ENCODE measurements around the gene LETMD1. TPM values are rescaled to one million over a fixed set of nuclear protein-coding genes. Genes with fewer than 3 reads are reported as not detected.

Gene LETMD1
- total RNA-seq, 1 donor from 2014 or later = 37.1 TPM

GRCh38 chr12:51018956-51019355 lies 29.2 kb upstream of the LETMD1 start:
- H3K4me3 Mint-ChIP-seq (ENCODE audit: unreplicated experiment) = no peak overlapping the region
- no peak overlapping the region for H3K27ac Mint-ChIP-seq (ENCODE audit: unreplicated experiment)
- H3K27me3 Mint-ChIP-seq (ENCODE audit: unreplicated experiment) = no peaks in the 10 kb centered on the region
- H3K4me1 Mint-ChIP-seq (ENCODE audit: low read depth, unreplicated experiment) = peaks cover 4% of the 10 kb centered on the region
- no peak for DNase-seq
- no peak for TF ChIP-seq CTCF (IDR thresholded peaks at IDR 0.05; ENCODE audit: partially characterized antibody, unreplicated experiment)
- H3K9me3 Mint-ChIP-seq (ENCODE audit: unreplicated experiment) = no peaks in the 10 kb centered on the region
- H3K36me3 Mint-ChIP-seq (ENCODE audit: unreplicated experiment) = no peaks in the 10 kb centered on the region

- Mint-ChIP-seq H3K27ac (ENCODE audit: unreplicated experiment) (no peak overlapping the region), H3K27me3 (ENCODE audit: unreplicated experiment) (no peaks in the 10 kb centered on the region), H3K4me1 (ENCODE audit: low read depth, unreplicated experiment) (peaks cover 11% of the 10 kb centered on the region), H3K36me3 (ENCODE audit: unreplicated experiment) (no peaks in the 10 kb centered on the region), H3K4me3 (ENCODE audit: unreplicated experiment) (no peak overlapping the region), H3K9me3 (ENCODE audit: unreplicated experiment) (no peaks in the 10 kb centered on the region)
- no peak for DNase-seq
- no peak for TF ChIP-seq CTCF (IDR thresholded peaks at IDR 0.05; ENCODE audit: partially characterized antibody, unreplicated experiment)
Measured at GRCh38 chr12:51019927-51020326, 28.2 kb upstream of the LETMD1 start.

GRCh38 chr12:51020448-51021182 lies 27.5 kb upstream of the LETMD1 start:
- no peaks in the 10 kb centered on the region for H3K36me3 Mint-ChIP-seq (ENCODE audit: unreplicated experiment)
- no peak for DNase-seq
- H3K4me1 Mint-ChIP-seq (ENCODE audit: low read depth, unreplicated experiment) = peaks cover 15% of the 10 kb centered on the region
- TF ChIP-seq CTCF (IDR thresholded peaks at IDR 0.05; ENCODE audit: partially characterized antibody, unreplicated experiment) = no peak
- no peak overlapping the region for H3K4me3 Mint-ChIP-seq (ENCODE audit: unreplicated experiment)
- H3K9me3 Mint-ChIP-seq (ENCODE audit: unreplicated experiment) = no peaks in the 10 kb centered on the region
- H3K27me3 Mint-ChIP-seq (ENCODE audit: unreplicated experiment) = peaks cover 3% of the 10 kb centered on the region
- H3K27ac Mint-ChIP-seq (ENCODE audit: unreplicated experiment) = no peak overlapping the region

GRCh38 chr12:51021694-51022093 lies 26.4 kb upstream of the LETMD1 start:
- H3K4me3 Mint-ChIP-seq (ENCODE audit: unreplicated experiment) = no peak overlapping the region
- no peak overlapping the region for H3K27ac Mint-ChIP-seq (ENCODE audit: unreplicated experiment)

More at GRCh38 chr12:51021694-51022093, 26.4 kb upstream of the LETMD1 start:
- no peak for TF ChIP-seq CTCF (IDR thresholded peaks at IDR 0.05; ENCODE audit: partially characterized antibody, unreplicated experiment)
- H3K36me3 Mint-ChIP-seq (ENCODE audit: unreplicated experiment) = no peaks in the 10 kb centered on the region
- peaks cover 3% of the 10 kb centered on the region for H3K27me3 Mint-ChIP-seq (ENCODE audit: unreplicated experiment)
- no peak for DNase-seq
- peaks cover 17% of the 10 kb centered on the region for H3K4me1 Mint-ChIP-seq (ENCODE audit: low read depth, unreplicated experiment)
- no peaks in the 10 kb centered on the region for H3K9me3 Mint-ChIP-seq (ENCODE audit: unreplicated experiment)
